Upper lobe of left lung (tissue), 6 donors: ENCODE data around the gene KRTAP4-9. TPM values are rescaled to one million over a fixed set of nuclear protein-coding genes. Genes with fewer than 3 reads are reported as not detected.
"Not testable (repeated sequence)": the region's sequence is repeated elsewhere in the genome, so short reads cannot be mapped to it uniquely, and the experiment has no call there.

Source experiments
- ATAC-seq, 2 donors: fragments of 200-7000 bp; cut with Tn5 transposase; one replicate each; pipeline ENCODE4 v1.9.1; 2022; ENCODE audit warnings: mild to moderate bottlenecking in 2 of 2, moderate library complexity in 2 of 2; ENCODE audit not compliant: low FRiP score in 2 of 2
- DNase-seq, 2 donors: peaks; one replicate each; pipeline ENCODE4 v3.0.0-alpha.2; 2019 to 2020
- H3K27ac ChIP-seq, 4 donors: fragments of 200-600 bp; sonication (generic); one replicate each; pipeline ENCODE4 v1.5.1; 2016 to 2019
- H3K27me3 ChIP-seq, 4 donors: fragments of 200-600 bp; sonication (generic); one replicate each; pipeline ENCODE4 v1.5.1; 2017 to 2019
- H3K36me3 ChIP-seq, 4 donors: fragments of 200-600 bp; sonication (generic); one replicate each; pipeline ENCODE4 v1.5.1; 2016 to 2019
- H3K4me1 ChIP-seq, 4 donors: fragments of 200-600 bp; sonication (generic); one replicate each; pipeline ENCODE4 v1.5.1; 2018 to 2019
- H3K4me3 ChIP-seq, 4 donors: fragments of 200-600 bp; sonication (generic); one replicate each; pipeline ENCODE4 v1.5.1; 2017 to 2019; ENCODE audit warnings: mild to moderate bottlenecking in 2 of 4, moderate library complexity in 1 of 4
- H3K9me3 ChIP-seq, 4 donors: fragments of 200-600 bp; sonication (generic); one replicate each; pipeline ENCODE4 v1.5.1; 2018 to 2019
- CTCF ChIP-seq, 6 experiments: fragments of 450-650 bp in 4 of 6; fragments of 200-600 bp in 2 of 6; sonication (generic) in 2 of 6; IDR thresholded peaks; one replicate each; pipeline ENCODE4 v1.5.1; 2016 to 2019; ENCODE audit warnings: antibody characterized with exemption in 6 of 6
- EP300 ChIP-seq, 4 donors: sonication (generic); formaldehyde crosslinking; IDR thresholded peaks; one replicate each; pipeline ENCODE4 v1.5.1; 2017; ENCODE audit warnings: antibody characterized with exemption in 4 of 4, control low read depth in 2 of 4
- POLR2A ChIP-seq, 4 donors: fragments of 450-650 bp; IDR thresholded peaks; one replicate each; pipeline ENCODE4 v1.5.1; 2016 to 2017; ENCODE audit warnings: antibody characterized with exemption in 4 of 4, mild to moderate bottlenecking in 2 of 4
- POLR2AphosphoS5 ChIP-seq, 2 donors: sonication (generic); formaldehyde crosslinking; IDR thresholded peaks; one replicate each; pipeline ENCODE4 v1.5.1; 2017; ENCODE audit warnings: antibody characterized with exemption in 2 of 2
- WGBS, 2 donors: methylation state at CpG; one replicate each; pipeline ENCODE4 v1.1.5; 2017 to 2018; 5-methylcytosine and 5-hydroxymethylcytosine counted together
- total RNA-seq, 6 donors: library from RNA; depleted of rRNA in 4 of 6; stranded (reverse); fragments of >200 nt in 4 of 6; gene quantifications; one replicate each; pipeline versions ENCODE4 v1.1.0 to v1.2.1, GENCODE V29; 2016 to 2021
- donor health status: DM: no; HTN: no; CAD: no; lungs with moderate emphysema.
- donor health status: DM: no; HTN: yes; CAD: no; lungs with severe emphysema.

The KRTAP4-9 gene
- total RNA-seq = not detected

- H3K9me3 ChIP-seq, H3K4me3 ChIP-seq, H3K27me3 ChIP-seq, H3K27ac ChIP-seq, ATAC-seq, H3K4me1 ChIP-seq, H3K36me3 ChIP-seq: not testable (repeated sequence)
- 90% methylated on average over 7 of the region's 10 CpGs; no CpG with 5 or more reads in 1 of the 2 donors for WGBS, 2 donors
- DNase-seq = peak in 1 of 2 donors; percentile 57
Observed at GRCh38 chr17:41105347-41105746, at the start of gene KRTAP4-9. KRTAP4-9 (plus strand) TSS chr17:41105389; CDS start chr17:41105389, 0 bp downstream.

GRCh38 chr17:41057547-41057946 lies 47.6 kb upstream of the KRTAP4-9 start:
- 93% methylated on average over 1 of the region's 1 CpG for WGBS, 2 donors
- Histone ChIP-seq H3K27me3 (no peaks in the 10 kb centered on the region), H3K9me3 (no peaks in the 10 kb centered on the region), H3K4me3 (no peak overlapping the region), H3K36me3 (no peaks in the 10 kb centered on the region), H3K4me1 (no peaks in the 10 kb centered on the region), H3K27ac (no peak overlapping the region)
- TF ChIP-seq POLR2A (IDR thresholded peaks at IDR 0.05) = no peak
- TF ChIP-seq EP300 (IDR thresholded peaks at IDR 0.05) = no peak
- no peak for TF ChIP-seq CTCF (IDR thresholded peaks at IDR 0.05)
- TF ChIP-seq POLR2AphosphoS5 (IDR thresholded peaks at IDR 0.05) = no peak
- DNase-seq = no peak
- ATAC-seq = no peak

GRCh38 chr17:41058741-41059140 lies 46.4 kb upstream of the KRTAP4-9 start:
- TF ChIP-seq EP300 (IDR thresholded peaks at IDR 0.05) = no peak
- TF ChIP-seq POLR2AphosphoS5 (IDR thresholded peaks at IDR 0.05) = no peak
- TF ChIP-seq POLR2A (IDR thresholded peaks at IDR 0.05) = no peak
- no peak for TF ChIP-seq CTCF (IDR thresholded peaks at IDR 0.05)
- Histone ChIP-seq H3K27me3 (no peaks in the 10 kb centered on the region), H3K36me3 (no peaks in the 10 kb centered on the region), H3K27ac (no peak overlapping the region), H3K4me1 (no peaks in the 10 kb centered on the region), H3K4me3 (no peak overlapping the region), H3K9me3 (no peaks in the 10 kb centered on the region)
- DNase-seq (no peak), ATAC-seq (no peak)
- WGBS, 2 donors = 87 to 90% methylated on average over 5 of the region's 5 CpGs

GRCh38 chr17:41059276-41060051 lies 45.7 kb upstream of the KRTAP4-9 start:
- H3K4me3 ChIP-seq, H3K27ac ChIP-seq, ATAC-seq, H3K36me3 ChIP-seq, H3K27me3 ChIP-seq, H3K4me1 ChIP-seq, H3K9me3 ChIP-seq: not testable (repeated sequence)
- WGBS, 2 donors = 31 to 39% methylated on average over 7 to 11 of the region's 31 CpGs
- peak in 1 of 2 donors; percentile 59 for DNase-seq

GRCh38 chr17:41060052-41060604 lies 45.1 kb upstream of the KRTAP4-9 start, which contains the start of gene KRTAP2-3:
KRTAP2-3 (minus strand) TSS chr17:41060114; CDS start chr17:41060050, 64 bp downstream.
- no peak within 1 kb of the TSS for H3K27ac ChIP-seq
- H3K27me3 ChIP-seq = no peaks in the 10 kb centered on the region
- no peak for TF ChIP-seq POLR2A (IDR thresholded peaks at IDR 0.05)
- TF ChIP-seq EP300 (IDR thresholded peaks at IDR 0.05) = no peak
- TF ChIP-seq CTCF (IDR thresholded peaks at IDR 0.05) = no peak
- no peak for TF ChIP-seq POLR2AphosphoS5 (IDR thresholded peaks at IDR 0.05)
- H3K36me3 ChIP-seq = no peaks in the 10 kb centered on the region
- H3K4me1 ChIP-seq = no peaks in the 10 kb centered on the region
- H3K4me3 ChIP-seq = no peak within 1 kb of the TSS
- no peak for DNase-seq
- ATAC-seq = no peak
- no peaks in the 10 kb centered on the region for H3K9me3 ChIP-seq
- WGBS, 2 donors = 61 to 79% methylated on average over 5 to 6 of the region's 6 CpGs

- DNase-seq = no peak
- no peak for ATAC-seq
- Histone ChIP-seq H3K9me3 (no peaks in the 10 kb centered on the region), H3K36me3 (no peaks in the 10 kb centered on the region), H3K27me3 (no peaks in the 10 kb centered on the region), H3K4me3 (no peak overlapping the region), H3K27ac (no peak overlapping the region), H3K4me1 (no peaks in the 10 kb centered on the region)
- TF ChIP-seq CTCF (IDR thresholded peaks at IDR 0.05) (no peak), POLR2A (IDR thresholded peaks at IDR 0.05) (no peak), POLR2AphosphoS5 (IDR thresholded peaks at IDR 0.05) (no peak), EP300 (IDR thresholded peaks at IDR 0.05) (no peak)
- WGBS, 2 donors = 66 to 76% methylated on average over 1 of the region's 1 CpG
Observed at GRCh38 chr17:41061964-41062363, 43.2 kb upstream of the KRTAP4-9 start.
